ENCODE results near the gene GAD2.

Gene GAD2

GRCh38 chr10:26172131-26172530 is 44.4 kb upstream of the GAD2 start:
- ChIA-PET CTCF (no interaction called here), POLR2A (no interaction called here)

GRCh38 chr10:26173837-26174236 is 42.7 kb upstream of the GAD2 start:
- no peaks in the 10 kb centered on the region for H3K36me3 ChIP-seq (ENCODE audit: control insufficient read depth in 2 of 2, insufficient read depth in 1 of 2, low read length in 2 of 2)
- no peaks in the 10 kb centered on the region for H3K9me3 ChIP-seq (ENCODE audit: control insufficient read depth, insufficient read depth, low read depth, low read length)
- ChIA-PET POLR2A (no interaction called here), CTCF (no interaction called here)
- H3K4me3 ChIP-seq (ENCODE audit: low read depth, low read length) = no peak overlapping the region
- no peaks in the 10 kb centered on the region for H3K4me1 ChIP-seq (ENCODE audit: control insufficient read depth, insufficient read depth, low read length)
- H3K27ac ChIP-seq (ENCODE audit: extremely low read depth, low read depth, low read length) = no peak overlapping the region
- TF ChIP-seq ZNF324 (tag by site-specific recombination; IDR thresholded peaks at IDR 0.05) = no peak
- TF ChIP-seq ZNF677 (tag by site-specific recombination; IDR thresholded peaks at IDR 0.05) = no peak
- no peak for TF ChIP-seq ZBTB49 (tag by site-specific recombination; IDR thresholded peaks at IDR 0.05; ENCODE audit: low read depth)
- no peak for TF ChIP-seq YY1 (tag by site-specific recombination; IDR thresholded peaks at IDR 0.05)
- TF ChIP-seq INSM2 (tag by site-specific recombination; IDR thresholded peaks at IDR 0.05) = no peak
- no peak for TF ChIP-seq ZBTB44 (tag by site-specific recombination; IDR thresholded peaks at IDR 0.05)
- no peak for TF ChIP-seq ZNF37A (tag by site-specific recombination; IDR thresholded peaks at IDR 0.05)
- no peak for TF ChIP-seq ZNF274 (IDR thresholded peaks at IDR 0.05; ENCODE audit: low read length)
- TF ChIP-seq ZNF274 (tag by site-specific recombination; IDR thresholded peaks at IDR 0.05; ENCODE audit: borderline replicate concordance) = no peak
- TF ChIP-seq KLF1 (tag by site-specific recombination; IDR thresholded peaks at IDR 0.05) = no peak
- no peak for TF ChIP-seq ZNF211 (tag by site-specific recombination; IDR thresholded peaks at IDR 0.05; ENCODE audit: low read depth)
- no peak for TF ChIP-seq ZNF311 (tag by site-specific recombination; IDR thresholded peaks at IDR 0.05; ENCODE audit: borderline replicate concordance)

More at GRCh38 chr10:26172131-26172530, 44.4 kb upstream of the GAD2 start:
- no peak overlapping the region for H3K4me3 ChIP-seq (ENCODE audit: low read depth, low read length)
- H3K9me3 ChIP-seq (ENCODE audit: control insufficient read depth, insufficient read depth, low read depth, low read length) = no peaks in the 10 kb centered on the region
- H3K36me3 ChIP-seq (ENCODE audit: control insufficient read depth in 2 of 2, insufficient read depth in 1 of 2, low read length in 2 of 2) = no peaks in the 10 kb centered on the region
- TF ChIP-seq ZNF530 (tag by site-specific recombination; IDR thresholded peaks at IDR 0.05; ENCODE audit: low read depth) (no peak), ZNF24 (tag by site-specific recombination; IDR thresholded peaks at IDR 0.05) (no peak), CTCF (tag by site-specific recombination; IDR thresholded peaks at IDR 0.05) (no peak), FEZF1 (tag by site-specific recombination; IDR thresholded peaks at IDR 0.05) (no peak), ZNF302 (tag by site-specific recombination; IDR thresholded peaks at IDR 0.05; ENCODE audit: low read depth) (no peak), ZNF670 (tag by site-specific recombination; IDR thresholded peaks at IDR 0.05; ENCODE audit: low read depth) (no peak), WT1 (tag by site-specific recombination; IDR thresholded peaks at IDR 0.05) (no peak), SALL2 (tag by site-specific recombination; IDR thresholded peaks at IDR 0.05; ENCODE audit: borderline replicate concordance) (no peak), ZBTB26 (tag by site-specific recombination; optimal IDR thresholded peaks at IDR 0.05) (no peak), ZBTB1 (tag by site-specific recombination; IDR thresholded peaks at IDR 0.05) (no peak), ZNF16 (tag by site-specific recombination; IDR thresholded peaks at IDR 0.05; ENCODE audit: low read depth) (no peak), PRDM6 (tag by site-specific recombination; IDR thresholded peaks at IDR 0.05) (no peak)
- H3K27ac ChIP-seq (ENCODE audit: extremely low read depth, low read depth, low read length) = no peak overlapping the region
- no peaks in the 10 kb centered on the region for H3K4me1 ChIP-seq (ENCODE audit: control insufficient read depth, insufficient read depth, low read length)

Measured in HEK293 (cell line).